ENCODE data around the gene DHX30.

- no peak for TF ChIP-seq GABPA (IDR thresholded peaks at IDR 0.05; ENCODE audit: low read depth)
- TF ChIP-seq CTCF (IDR thresholded peaks at IDR 0.05), result no peak
- no peak for TF ChIP-seq MAX (IDR thresholded peaks at IDR 0.05; ENCODE audit: low read depth)
These were observed 60.6 kb downstream of the DHX30 start for GRCh38 chr3:47863391-47864128.
